ENCODE measurements around the gene EVL. TPM values are rescaled to one million over a fixed set of nuclear protein-coding genes. Genes with fewer than 3 reads are reported as not detected.

Gene EVL
- total RNA-seq, 6 experiments from 2014 or later = 1.2 to 4.8 (median 2.0) TPM

DNA sequence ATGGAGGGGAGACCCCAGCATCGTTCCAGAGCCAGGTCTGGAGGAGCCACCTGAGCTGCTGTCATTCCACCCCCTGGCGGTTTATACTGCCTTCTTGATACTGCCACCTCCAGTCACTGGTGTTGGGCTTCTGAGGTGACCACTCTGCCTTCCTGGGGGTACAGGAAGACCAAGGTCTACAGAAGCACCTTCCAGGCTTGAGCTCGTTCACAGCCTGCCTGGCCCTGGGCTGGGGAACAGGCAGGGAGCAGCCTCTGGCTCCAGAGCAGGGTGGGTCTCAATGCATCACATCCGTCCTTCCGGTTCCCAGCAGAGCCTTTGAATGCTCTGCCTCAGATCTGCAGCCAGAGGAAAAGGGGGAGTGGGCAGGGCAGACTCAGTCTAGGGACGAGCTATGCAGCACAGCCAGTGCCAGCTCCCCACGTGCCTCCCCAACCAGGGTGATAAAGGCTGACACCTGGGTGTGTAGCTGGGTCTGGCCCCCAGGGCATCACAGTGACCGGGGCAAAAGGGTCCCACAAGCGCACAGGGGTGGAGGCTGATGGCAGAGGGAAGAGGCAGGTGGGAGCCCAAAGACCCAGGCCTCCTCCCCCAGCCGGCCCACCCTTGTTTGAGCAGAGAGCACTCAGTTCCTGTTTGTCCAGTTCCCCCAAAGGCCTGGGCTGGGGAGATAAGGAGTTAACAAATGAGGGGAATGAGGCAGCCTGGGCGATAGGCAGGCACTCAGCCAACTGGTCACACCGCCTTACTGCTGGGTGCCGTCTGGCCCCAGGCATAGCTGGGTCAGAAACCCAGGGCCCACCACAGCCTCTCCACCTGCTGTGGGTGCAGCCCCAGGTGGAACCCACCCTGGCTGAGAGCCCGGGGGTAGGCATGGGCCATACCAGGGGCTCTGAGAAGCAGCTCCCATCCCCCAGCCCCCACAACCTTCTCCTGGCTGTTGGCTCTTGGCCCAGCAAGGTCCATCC, 77.1 kb downstream of the EVL start:
- peaks cover 12% of the 10 kb centered on the region for H3K27me3 Mint-ChIP-seq (ENCODE audit: insufficient read depth)
- no peak for DNase-seq
- no peak overlapping the region for H3K27ac Mint-ChIP-seq
- TF ChIP-seq, protein P1, sequence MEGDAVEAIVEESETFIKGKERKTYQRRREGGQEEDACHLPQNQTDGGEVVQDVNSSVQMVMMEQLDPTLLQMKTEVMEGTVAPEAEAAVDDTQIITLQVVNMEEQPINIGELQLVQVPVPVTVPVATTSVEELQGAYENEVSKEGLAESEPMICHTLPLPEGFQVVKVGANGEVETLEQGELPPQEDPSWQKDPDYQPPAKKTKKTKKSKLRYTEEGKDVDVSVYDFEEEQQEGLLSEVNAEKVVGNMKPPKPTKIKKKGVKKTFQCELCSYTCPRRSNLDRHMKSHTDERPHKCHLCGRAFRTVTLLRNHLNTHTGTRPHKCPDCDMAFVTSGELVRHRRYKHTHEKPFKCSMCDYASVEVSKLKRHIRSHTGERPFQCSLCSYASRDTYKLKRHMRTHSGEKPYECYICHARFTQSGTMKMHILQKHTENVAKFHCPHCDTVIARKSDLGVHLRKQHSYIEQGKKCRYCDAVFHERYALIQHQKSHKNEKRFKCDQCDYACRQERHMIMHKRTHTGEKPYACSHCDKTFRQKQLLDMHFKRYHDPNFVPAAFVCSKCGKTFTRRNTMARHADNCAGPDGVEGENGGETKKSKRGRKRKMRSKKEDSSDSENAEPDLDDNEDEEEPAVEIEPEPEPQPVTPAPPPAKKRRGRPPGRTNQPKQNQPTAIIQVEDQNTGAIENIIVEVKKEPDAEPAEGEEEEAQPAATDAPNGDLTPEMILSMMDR (IDR thresholded peaks at IDR 0.05) = no peak
- no peaks in the 10 kb centered on the region for H3K9me3 Mint-ChIP-seq
- no peaks in the 10 kb centered on the region for H3K36me3 Mint-ChIP-seq (ENCODE audit: low read depth)
- H3K4me1 Mint-ChIP-seq (ENCODE audit: low read depth) = no peaks in the 10 kb centered on the region
- H3K4me3 Mint-ChIP-seq = no peak overlapping the region

DNA sequence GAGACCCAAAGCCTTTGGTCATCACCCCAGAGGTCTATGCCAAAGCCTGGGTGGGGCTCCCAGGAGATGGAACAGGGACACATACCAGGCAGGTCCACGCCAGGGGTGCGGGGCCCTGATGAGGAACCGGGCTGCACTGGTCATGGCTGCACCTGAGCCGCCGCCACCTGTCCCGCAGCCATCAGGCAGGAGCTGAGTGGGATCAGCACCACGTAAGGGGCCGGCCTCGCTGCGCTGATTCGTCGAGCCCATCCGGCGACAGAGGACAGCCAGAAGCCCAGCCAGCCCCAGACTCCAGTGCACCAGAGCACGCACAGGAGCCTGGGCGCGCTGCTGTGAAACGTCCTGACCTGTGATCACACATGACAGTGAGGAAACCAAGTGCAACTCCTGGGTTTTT, 78.3 kb downstream of the EVL start:
- Mint-ChIP-seq H3K9me3 (no peaks in the 10 kb centered on the region), H3K27ac (no peak overlapping the region), H3K4me3 (no peak overlapping the region), H3K27me3 (ENCODE audit: insufficient read depth) (peaks cover 10% of the 10 kb centered on the region), H3K4me1 (ENCODE audit: low read depth) (no peaks in the 10 kb centered on the region), H3K36me3 (ENCODE audit: low read depth) (no peaks in the 10 kb centered on the region)
- TF ChIP-seq, protein P1 (IDR thresholded peaks at IDR 0.05) = no peak
- no peak for DNase-seq

DNA sequence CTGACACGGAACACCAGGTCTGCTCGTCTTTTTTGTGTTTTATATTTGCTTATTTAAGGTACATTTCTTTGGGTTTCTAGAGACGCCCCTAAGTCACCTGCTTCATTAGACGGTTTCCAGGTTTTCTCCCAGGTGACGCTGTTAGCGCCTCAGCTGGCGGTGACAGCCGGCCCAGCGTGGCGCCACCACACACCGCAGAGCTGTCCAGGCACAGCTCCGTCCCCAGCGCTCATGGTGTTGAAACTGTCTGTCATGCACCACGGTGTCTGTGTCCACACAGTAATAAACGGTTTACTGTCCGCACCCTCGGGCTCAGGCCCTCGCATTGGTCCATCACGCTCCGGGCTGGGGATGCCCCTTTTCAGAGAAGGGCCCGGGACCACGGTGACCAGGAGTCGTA, 78.7 kb downstream of the EVL start:
- TF ChIP-seq, protein P1 (IDR thresholded peaks at IDR 0.05) = no peak
- no peaks in the 10 kb centered on the region for H3K4me1 Mint-ChIP-seq (ENCODE audit: low read depth)
- peaks cover 14% of the 10 kb centered on the region for H3K27me3 Mint-ChIP-seq (ENCODE audit: insufficient read depth)
- no peak for DNase-seq
- no peak overlapping the region for H3K4me3 Mint-ChIP-seq
- no peak overlapping the region for H3K27ac Mint-ChIP-seq
- no peaks in the 10 kb centered on the region for H3K36me3 Mint-ChIP-seq (ENCODE audit: low read depth)
- no peaks in the 10 kb centered on the region for H3K9me3 Mint-ChIP-seq

DNA sequence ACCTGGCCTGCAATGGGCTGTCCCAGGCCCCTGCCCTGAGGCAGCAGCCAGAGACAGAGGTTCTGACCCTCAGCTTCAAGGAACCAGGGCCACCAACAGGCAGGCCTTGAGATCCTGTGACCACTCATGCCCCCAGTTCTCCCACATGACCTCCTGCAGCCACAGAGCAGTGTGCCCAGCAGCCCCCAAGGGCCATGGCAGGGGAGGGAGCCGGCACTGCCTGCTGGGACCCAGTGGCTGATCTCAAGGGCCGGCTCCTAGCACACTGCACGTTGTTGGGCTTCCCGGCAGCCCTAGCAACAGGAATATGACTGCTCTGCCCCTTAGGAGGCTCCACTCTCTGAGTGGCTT, 79.4 kb downstream of the EVL start:
- H3K9me3 Mint-ChIP-seq = no peaks in the 10 kb centered on the region
- TF ChIP-seq, protein P1 (IDR thresholded peaks at IDR 0.05) = no peak
- H3K4me3 Mint-ChIP-seq = no peak overlapping the region
- DNase-seq = no peak
- no peak overlapping the region for H3K27ac Mint-ChIP-seq
- peaks cover 14% of the 10 kb centered on the region for H3K27me3 Mint-ChIP-seq (ENCODE audit: insufficient read depth)
- H3K4me1 Mint-ChIP-seq (ENCODE audit: low read depth) = no peaks in the 10 kb centered on the region
- H3K36me3 Mint-ChIP-seq (ENCODE audit: low read depth) = no peaks in the 10 kb centered on the region

DNA sequence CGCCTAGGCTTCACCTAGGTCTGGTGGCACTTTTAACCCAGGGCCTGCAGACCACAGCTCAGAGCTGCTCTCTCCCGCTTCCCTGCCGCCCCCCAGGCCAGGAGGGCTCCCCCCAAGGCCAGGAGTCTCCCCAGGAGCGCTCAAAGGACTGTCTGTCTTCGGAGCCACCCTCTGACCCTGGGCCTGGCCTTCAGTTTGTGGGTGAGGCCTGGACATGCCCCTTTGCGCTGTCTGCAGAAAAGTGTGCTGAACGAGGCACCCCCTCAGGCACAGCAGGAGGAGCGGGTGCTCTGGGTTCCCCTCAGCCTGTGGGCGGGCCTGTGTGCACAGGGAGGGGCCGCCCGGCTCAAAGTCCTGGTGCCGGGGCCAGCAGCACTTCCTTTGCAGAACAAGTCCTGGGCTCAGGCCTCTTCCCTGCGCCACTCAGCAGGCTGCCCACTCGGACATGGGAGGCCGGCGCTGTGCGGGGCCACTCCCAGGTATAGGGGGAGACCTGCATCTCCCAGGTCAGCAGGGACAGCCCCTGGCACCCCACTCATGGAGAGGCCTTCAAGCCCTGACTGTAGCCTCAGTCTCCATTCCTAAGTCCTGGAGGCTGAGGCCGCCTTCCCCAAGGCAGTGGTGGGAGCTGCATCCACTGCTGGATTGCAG, 79.9 kb downstream of the EVL start:
- TF ChIP-seq, protein P1 (IDR thresholded peaks at IDR 0.05) = no peak
- H3K27ac Mint-ChIP-seq = no peak overlapping the region
- DNase-seq = no peak
- no peaks in the 10 kb centered on the region for H3K4me1 Mint-ChIP-seq (ENCODE audit: low read depth)
- H3K4me3 Mint-ChIP-seq = no peak overlapping the region
- no peaks in the 10 kb centered on the region for H3K36me3 Mint-ChIP-seq (ENCODE audit: low read depth)
- peaks cover 14% of the 10 kb centered on the region for H3K27me3 Mint-ChIP-seq (ENCODE audit: insufficient read depth)
- H3K9me3 Mint-ChIP-seq = no peaks in the 10 kb centered on the region
